HG02885 (cell line): Measurements from ENCODE around the gene SPATA25.

Experiments used
- ATAC-seq: cut with Tn5 transposase; IDR thresholded peaks from one replicate; pipeline ENCODE4 v1.9.1; 2021; ENCODE audit warnings: mild to moderate bottlenecking; ENCODE audit not compliant: unreplicated experiment, poor library complexity

SPATA25 gene

DNA sequence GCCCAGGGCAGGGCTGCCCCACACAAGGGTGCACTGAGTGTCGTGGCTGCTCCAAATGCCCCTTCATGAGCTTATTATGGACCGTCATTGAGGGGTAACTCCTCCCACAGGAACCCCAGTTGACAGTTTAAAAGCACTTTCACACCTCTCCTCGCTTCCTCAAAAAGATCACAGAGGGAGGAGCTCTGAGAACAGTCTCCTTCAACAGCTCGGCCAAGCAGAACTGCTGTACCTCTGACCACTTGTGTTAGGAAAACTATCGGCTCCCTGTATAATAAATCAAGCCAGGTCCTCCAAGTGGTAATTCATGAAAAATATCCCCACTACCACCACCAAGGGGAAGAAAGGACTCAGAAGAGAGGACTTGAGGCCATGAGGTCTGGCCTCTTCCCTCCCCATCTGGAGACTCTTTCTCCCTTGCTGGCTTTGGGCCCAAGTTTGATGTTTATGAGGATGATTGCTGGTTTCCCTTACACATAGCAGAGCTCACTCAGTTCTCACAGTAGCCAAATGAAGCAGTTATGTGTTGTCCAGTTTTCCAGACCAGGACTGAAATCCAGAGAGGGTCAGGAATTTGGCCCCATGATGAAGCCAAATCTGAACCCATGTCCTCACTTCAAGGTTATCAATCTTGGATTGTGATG lies 45.1 kb downstream of the SPATA25 start:
- ATAC-seq: no peak

DNA sequence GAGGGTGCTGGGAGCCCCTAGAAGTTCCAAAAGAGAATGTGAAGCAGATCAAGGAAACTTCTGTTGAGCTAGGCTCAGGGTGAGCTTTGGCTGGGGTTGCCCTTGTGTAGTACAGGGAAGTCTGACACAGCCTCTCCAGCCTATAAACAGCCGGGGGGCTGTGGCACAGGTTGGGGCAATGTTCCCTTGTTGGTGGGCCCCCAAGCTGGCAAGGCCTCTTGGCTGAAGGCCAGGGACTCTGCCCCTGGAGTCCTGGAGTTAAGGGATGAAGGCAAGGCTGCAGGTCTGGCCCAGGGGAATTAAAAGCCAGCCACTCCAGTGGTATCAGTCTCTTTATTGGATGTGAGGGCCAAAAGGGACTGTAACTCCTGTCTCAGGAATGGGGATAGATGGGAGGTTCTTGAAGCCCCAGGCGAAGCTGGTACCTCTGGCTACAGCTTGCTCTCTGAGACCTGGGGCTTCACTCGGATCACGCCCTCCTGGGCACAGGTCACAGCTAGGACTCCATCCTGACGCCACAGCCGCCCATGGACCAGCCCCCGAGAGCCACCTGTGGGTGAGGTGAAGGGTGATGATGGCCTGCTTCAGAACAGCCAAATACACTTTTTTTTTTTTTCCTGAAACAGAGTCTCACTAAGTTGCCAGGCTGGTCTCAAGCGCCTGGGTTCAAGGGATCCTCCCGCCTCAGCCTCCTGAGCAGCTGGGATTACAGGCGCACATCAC lies 45.9 kb downstream of the SPATA25 start:
- no peak for ATAC-seq

DNA sequence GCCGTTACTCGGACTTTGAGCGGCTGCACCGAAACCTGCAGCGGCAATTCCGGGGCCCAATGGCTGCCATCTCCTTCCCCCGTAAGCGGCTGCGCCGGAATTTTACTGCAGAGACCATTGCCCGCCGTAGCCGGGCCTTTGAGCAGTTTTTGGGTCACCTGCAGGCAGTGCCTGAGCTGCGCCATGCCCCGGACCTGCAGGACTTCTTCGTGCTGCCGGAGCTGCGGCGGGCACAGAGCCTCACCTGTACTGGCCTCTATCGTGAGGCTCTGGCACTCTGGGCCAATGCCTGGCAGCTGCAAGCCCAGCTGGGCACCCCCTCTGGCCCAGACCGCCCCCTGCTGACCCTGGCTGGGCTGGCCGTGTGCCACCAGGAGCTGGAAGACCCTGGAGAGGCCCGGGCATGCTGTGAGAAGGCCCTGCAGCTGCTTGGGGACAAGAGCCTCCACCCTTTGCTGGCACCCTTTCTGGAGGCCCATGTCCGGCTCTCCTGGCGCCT lies 46.7 kb downstream of the SPATA25 start:
- no peak for ATAC-seq

DNA sequence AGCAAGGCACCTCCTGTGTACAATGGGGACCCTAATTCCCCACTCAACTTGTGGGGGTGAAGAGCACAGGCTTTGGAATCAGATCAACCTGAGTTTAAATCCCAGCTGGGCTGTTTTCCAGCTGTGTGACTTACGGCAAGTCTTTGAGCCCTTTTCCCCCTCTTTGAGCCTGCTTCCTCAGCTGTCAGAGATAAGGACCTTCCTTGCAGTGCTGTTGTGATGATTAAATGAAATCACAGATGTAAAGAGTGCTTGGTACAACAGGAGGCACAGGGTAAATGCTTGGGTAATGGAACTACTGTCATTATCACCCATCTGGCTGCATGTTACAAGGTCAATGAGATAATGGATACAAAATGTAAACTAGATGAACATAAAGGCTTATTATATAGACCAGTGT lies 50.6 kb downstream of the SPATA25 start:
- ATAC-seq: no peak
